Stimulated activated CD4-positive, alpha-beta T cell treated with anti-CD3 and anti-CD28 coated beads, Interleukin-1b, Interleukin-23, amount 100 ng/mL, for 4 hours (primary cell): ENCODE results near the gene RTN1.

Experiments
- DNase-seq, 2 donors: peaks; one replicate each; pipeline ENCODE4 v3.0.0-alpha.2; 2020; ENCODE audit warnings: low read depth in 2 of 2

The RTN1 gene

DNA sequence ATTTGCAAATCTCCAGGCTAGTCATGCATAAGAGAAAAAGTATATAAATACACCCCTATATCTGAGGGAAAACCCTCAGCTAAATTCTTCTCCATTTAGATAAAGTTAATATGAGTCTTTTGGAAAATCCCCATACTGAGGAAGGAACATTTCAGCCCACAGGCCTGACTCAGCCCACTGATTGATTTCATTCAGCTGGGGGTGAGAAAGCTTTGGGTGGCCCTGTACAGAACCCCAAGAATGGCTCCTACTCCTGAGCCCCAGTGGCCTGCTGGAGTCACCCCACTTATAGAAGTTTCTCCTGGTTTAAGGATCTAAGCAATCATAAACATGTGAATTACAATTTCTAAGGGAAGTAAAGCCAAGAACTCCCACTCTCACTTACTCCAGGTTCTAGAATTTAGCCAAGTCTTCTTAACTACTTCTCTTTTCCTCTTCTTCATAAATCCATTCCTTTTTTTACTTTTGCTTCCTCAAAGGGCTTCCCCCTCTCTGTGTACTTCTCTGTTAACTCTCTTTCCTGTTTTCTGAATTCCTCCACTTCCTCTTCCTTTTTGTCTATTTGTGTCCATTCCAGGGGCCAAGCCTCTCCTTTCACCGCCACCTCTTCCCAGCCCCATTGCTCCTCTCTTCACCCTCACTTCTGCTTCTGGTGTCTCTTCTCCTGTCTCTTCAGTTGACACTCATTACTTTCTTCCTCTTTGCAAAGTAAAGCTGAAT, 21.0 kb downstream of the RTN1 start:
- no peak for DNase-seq

DNA sequence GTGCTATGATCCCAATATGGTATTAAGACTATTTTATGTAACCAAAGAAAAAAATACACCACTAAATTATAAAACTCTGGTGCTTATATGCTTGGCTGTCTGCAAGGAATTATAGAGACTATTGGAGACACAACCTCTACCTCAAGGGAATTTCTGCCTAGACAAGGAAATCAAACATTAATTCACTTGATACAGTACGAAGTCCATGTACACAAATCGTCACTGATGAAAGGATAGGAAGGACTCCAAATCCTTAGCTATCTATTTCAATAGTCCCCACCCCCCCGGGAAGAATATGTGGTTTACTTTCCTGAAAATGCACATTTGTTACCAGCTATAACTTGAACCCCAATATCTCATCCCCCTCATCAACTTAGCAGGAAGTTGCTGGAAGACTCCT, 21.9 kb downstream of the RTN1 start:
- DNase-seq = no peak

GRCh38 chr14:59847711-59848110, 22.9 kb downstream of the RTN1 start:
- no peak for DNase-seq

GRCh38 chr14:59846595-59846994, 24.0 kb downstream of the RTN1 start:
- no peak for DNase-seq

- DNase-seq = no peak
These were observed 25.3 kb downstream of the RTN1 start for GRCh38 chr14:59845245-59845644.

DNA sequence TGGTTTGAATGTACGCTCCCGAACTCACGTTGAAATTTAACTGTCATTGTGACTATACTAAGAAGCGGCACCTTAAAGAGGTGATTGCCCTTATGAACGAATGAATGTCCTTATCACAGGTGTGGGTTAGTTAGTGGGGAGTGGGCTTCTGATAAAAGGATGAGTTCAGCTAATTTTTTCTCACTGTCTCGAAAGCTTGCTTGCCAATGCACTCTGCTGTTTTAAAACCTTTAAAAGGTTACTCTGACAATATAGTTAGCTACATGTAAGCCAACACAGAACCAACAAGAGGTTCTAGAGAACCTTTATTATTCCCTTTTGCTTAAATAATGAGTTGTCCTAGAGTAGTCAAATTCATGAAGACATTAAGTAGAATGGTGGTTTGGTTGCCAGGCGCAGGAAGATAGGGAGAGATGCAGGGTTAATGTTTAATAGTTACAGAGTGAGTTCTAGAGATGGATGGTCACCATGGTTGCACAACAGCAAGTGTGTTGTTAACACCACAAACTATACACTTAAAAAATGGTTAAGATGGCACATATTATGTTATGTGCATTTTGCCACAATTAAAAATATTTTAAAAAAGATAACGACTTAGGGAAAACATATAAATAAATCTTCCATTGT, 26.3 kb downstream of the RTN1 start:
- DNase-seq = no peak

DNA sequence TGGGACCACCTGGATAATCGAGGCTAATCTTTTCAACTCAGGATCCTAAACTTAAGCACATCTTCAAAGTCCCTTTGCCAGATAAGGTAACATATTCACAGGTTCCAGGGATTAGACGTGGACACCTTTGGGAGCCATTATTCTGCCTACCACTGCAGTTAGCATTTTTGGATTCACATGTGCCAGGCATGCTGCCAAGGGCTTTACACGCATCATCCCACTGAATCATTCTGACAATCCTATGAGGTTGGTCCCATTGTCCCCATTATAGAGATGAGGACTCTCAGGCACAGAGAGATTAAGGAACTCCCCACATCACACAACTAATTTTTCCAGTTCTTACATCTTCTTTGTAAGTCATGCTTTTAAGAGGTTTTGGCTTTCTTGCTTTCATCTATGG, 34.5 kb downstream of the RTN1 start:
- DNase-seq = no peak

- DNase-seq = no peak
These were observed 37.8 kb downstream of the RTN1 start for GRCh38 chr14:59832653-59833294.

- no peak for DNase-seq
These were observed 39.4 kb downstream of the RTN1 start for GRCh38 chr14:59831121-59831730.

DNA sequence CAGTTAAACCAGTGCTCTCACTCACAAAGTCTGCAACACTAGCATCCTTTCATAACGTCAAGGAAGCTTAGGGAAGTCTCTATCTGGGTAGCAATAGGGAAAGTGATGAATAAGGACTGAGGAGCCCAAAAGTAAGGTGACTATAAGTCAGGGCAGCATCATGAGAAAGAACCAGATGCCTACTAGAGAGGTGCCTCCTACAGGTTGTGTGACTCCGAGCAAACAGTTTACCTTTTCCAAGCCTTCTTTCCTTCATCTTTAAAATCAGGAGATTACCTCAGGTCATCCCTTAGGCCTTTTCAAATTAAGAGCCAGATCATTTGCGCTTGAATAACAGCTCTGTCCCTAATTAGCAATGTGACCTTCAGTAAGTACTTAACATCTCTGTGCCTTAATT, 40.2 kb downstream of the RTN1 start:
- no peak for DNase-seq

- no peak for DNase-seq
These were observed 40.9 kb downstream of the RTN1 start for GRCh38 chr14:59829469-59830337.

DNA sequence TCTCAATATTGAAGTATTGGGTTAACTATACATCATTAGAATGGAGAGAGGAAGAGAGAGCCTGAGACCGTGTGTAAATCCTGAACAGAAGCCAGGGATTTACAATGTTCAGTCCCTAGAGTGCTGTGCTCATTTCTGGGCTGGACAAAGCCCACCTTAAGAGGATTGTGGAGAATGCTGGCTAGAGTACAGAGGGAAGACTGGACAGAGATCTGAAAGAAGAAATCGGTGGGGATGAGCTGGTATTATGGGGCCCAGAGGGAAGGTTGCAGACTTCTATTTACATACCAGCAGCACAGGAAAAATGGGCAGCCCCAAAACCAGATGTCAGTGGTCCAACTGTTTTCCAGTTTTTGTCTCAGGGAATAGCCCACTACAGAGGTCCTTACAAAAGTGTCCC, 42.3 kb downstream of the RTN1 start:
- DNase-seq = no peak

- DNase-seq = no peak
These were observed 43.2 kb downstream of the RTN1 start for GRCh38 chr14:59827401-59827800.

GRCh38 chr14:59826150-59826549, 44.4 kb downstream of the RTN1 start:
- DNase-seq = no peak

DNA sequence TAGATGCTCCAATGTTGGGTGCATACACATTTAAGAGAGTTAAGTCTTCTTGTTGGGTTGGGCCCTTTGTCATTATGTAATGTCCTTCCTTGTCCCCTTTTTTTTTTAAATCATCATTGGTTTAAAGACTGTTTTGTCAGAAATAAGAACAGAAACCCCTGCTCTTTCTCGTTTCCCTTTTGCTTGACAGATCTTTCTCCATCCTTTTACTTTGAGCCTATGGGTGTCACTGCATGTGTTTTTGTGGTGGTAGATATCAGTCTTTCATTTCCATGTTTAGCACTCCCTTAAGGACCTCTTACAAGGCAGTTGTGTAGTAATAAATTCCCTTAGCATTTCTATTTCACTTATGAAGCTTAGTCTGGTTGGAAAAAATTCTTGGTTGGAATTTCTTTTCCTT, 47.4 kb downstream of the RTN1 start:
- no peak for DNase-seq

- DNase-seq = no peak
These were observed 51.0 kb downstream of the RTN1 start for GRCh38 chr14:59819446-59820088.

DNA sequence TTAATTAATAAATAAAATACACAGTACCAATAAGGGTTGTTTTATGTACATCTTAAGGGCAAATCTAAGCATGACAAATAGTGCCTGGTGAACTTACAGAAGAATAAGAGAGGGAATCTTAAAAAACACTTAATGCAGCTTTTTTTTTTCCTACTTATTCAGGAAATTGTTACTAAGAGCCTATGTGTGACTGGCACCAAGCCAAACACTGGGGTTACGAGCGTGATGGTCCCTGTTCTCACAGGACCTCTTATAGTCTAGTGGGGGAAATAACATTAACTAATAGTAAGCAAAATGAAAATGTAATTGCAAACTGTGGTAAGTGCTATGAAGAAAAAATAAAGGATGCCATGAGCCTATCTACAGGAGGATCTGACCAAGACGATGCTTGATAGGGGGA, 53.6 kb downstream of the RTN1 start:
- no peak for DNase-seq

GRCh38 chr14:59814988-59815387, 55.6 kb downstream of the RTN1 start:
- no peak for DNase-seq

DNA sequence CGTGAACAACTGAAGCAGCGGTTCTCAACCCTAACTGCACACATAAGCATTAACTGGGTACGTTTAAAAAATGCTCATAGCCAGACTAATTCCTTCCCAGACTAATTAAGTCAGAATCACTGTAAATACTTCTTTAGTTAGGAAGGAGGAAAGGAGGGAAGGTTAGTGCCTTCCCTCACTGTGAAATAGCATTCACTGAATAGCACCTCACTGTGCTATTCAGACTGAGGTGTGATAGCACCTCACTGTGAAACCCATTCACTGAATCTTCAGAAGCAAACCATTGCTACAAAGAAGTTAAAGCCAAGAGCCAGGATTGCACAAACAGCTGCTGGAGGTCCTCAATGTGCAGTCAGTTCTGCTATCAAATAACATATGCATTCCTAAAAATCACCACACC, 58.8 kb downstream of the RTN1 start:
- no peak for DNase-seq

DNA sequence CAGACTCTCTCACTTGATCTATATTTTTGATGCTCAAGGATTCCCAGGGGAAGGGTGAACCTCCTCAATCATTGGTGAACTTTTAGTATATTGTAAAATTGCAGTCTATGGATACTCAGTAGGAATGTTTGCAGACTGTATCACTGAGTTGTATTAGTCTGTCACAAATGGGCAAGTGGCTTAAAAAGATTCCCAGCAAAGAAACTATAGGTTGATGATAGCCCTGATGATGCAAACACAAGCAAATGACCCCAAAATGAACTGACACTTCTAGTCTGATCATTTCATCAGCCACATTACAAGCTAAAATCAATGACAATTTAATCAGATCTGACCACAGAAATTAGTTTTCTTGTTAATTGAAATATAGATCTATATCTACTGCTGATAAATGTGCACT, 59.5 kb downstream of the RTN1 start:
- DNase-seq = no peak

- no peak for DNase-seq
These were observed 67.5 kb downstream of the RTN1 start for GRCh38 chr14:59803052-59803540.
